OCI-LY1 (cell line): ENCODE results near the gene NPLOC4.

ENCODE experiments used
- CTCF ChIP-seq: fragments of 200-600 bp; sonication (generic), shearing (Covaris generic); IDR thresholded peaks from 2 replicates; pipeline ENCODE4 v1.5.1; 2017; ENCODE audit warnings: mild to moderate bottlenecking, antibody characterized with exemption, low read length, moderate library complexity, mixed read lengths
- EZH2 ChIP-seq: fragments of 200-600 bp; sonication (generic), shearing (Covaris generic); IDR thresholded peaks from 2 replicates; pipeline ENCODE4 v1.8.0; 2017; ENCODE audit warnings: borderline replicate concordance, mixed run types, mild to moderate bottlenecking, antibody characterized with exemption, low read length, moderate library complexity, mixed read lengths

DNA sequence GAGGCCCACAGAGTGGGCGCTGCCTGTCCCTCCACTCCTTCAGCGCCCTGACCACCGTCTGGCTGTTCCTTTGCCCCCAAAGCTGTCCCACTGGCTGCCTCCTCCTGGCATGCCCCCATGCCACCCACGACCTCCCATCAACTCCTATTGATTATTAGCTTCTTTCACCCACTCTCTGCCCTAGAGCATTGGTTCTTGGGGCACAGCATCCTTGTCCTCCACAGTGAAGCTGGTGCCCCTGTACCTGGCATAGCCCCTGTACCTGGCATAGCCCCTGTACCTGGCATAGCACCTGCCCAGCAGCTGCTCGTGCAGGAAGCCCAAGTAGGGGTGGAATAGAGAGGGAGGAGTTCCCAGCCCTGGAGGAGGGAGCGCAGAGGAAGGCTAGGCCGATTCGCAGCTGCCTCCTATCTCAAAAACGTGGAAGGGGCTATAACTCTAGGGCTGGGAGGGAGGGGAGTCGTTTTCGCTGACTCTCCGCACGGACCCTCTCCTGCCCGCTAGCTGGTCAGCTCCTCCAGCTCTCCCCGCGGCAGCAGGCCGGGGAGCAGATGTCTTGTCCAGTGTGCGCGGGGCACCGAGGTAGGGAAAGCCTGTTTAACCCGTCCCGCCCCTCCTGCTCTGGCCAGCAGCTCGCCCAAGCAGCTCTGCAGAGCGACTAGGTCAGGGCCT lies 118.7 kb downstream of the NPLOC4 start:
- no peak for TF ChIP-seq EZH2
- no peak for TF ChIP-seq CTCF
